AG08395 (cell line): ENCODE data around the gene PHETA1.
"Not testable (repeated sequence)": the region's sequence is repeated elsewhere in the genome, so short reads cannot be mapped to it uniquely, and the experiment has no call there.

Experiments
- DNase-seq: peaks from one replicate; pipeline ENCODE4 v3.0.0; 2012; ENCODE audit warnings: mixed read lengths, low spot score

The PHETA1 gene

GRCh38 chr12:111405149-111405858, 36.4 kb upstream of the PHETA1 start:
- DNase-seq: peak; percentile 95

DNA sequence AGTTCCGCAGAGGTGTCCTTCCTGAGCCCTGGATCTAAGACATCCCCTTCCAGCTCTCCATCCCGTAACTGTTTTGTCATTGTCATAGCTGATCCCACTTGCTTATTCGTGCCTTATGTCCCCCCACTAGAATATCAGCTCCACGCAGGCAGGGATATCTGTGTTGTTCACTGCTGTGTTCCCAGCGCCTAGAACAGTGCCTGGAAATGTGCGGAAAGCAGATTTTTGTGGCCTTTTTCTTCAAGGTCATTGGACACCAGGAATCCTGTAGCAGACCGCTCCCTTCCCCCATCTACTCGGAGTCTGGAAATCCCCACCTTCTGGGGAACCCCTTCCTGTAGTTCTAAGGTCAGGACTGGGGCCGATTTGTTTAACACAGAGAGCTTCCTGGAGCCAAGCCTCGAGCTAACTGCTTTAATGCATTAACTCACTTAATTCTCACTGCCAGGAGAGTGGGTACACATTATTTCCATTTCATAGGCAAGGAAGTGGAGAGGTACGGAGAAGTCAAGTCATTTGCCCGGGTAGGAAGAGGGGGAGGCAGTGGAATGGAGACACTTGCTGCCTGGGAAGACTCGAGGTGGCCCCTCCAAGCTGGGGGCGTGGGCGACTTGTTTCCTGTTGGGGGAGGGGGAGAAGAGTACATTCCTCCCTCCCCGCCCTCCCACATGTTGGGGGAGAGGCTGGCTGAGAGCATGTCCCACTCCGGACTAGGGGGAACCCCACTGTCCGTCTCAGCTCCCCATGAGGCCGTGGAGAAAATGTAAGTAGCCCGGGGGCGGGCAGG, 35.7 kb upstream of the PHETA1 start:
- DNase-seq: no peak

DNA sequence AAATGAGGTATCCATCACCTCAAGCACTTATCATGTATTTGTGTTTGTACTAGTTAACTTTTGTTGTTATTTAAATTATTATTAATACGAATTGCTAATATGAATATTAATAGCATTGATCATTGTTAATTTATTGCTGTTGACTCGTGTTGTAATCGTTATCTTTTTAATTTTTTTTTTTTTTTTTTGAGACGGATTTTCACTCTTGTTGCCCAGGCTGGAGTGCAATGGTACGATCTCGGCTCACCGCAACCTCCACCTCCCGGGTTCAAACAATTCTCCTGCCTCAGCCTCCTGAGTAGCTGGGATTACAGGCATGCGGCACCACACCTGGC, 33.6 kb upstream of the PHETA1 start:
- not testable (repeated sequence) for DNase-seq

- DNase-seq: no peak
Measured at GRCh38 chr12:111401167-111401605, 32.3 kb upstream of the PHETA1 start.

GRCh38 chr12:111399741-111400404, 31.0 kb upstream of the PHETA1 start:
- not testable (repeated sequence) for DNase-seq

DNA sequence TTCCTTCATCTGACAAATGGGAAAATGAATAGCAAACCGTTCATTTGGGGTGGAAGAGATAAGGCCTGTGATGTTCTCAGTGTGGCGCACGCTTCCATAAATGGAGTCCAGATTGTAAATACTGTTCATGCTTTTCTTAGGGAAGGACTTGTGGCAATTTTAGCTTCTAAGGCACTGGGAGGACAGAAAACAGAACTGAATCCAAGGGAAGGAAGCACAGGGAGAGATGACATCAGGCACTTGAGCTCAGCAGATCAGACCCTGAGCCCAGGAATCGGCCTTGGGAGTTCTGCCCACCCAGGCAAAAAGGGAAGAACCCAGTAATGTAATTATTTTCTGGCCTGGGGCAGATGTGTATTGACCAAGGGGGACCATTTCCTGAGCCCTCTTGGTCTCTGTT, 29.6 kb upstream of the PHETA1 start:
- no peak for DNase-seq

DNA sequence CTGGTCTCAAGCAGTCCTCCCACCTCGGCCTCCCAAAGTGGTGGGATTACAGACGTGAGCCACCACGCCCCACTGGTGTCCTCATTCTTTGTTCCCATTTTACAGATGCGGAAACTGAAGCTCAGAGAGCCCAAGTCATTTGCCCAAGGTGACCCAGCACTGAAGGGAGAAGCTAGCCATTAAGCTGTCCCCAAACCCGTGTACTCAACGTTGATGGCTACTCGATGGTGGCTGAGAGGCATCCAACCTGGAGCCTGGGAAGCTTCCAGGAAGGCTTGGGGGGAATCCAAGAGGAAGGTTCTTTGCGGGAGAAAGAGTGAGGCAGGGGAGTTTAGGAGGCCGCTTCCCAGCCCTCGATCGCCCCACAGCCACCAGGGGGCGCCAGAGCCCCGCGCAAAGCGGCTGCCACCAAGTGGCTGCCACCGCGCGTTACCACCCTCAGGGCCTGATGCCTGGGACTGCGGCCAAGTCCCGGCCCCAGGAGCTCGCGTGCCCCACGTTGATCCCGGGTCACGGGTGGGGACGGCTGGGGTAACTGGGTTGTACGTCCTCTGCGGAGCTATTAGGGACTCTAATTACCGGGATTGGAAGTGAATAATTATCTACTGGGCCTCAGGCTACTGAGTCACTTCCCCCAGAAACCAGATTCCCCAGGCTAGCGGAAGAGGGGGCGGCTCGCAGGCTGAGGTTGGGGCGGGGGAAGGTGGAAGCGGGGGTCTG, 28.0 kb upstream of the PHETA1 start:
- DNase-seq: peak; percentile 91

GRCh38 chr12:111396271-111396670, 27.4 kb upstream of the PHETA1 start:
- DNase-seq: not testable (repeated sequence)

DNA sequence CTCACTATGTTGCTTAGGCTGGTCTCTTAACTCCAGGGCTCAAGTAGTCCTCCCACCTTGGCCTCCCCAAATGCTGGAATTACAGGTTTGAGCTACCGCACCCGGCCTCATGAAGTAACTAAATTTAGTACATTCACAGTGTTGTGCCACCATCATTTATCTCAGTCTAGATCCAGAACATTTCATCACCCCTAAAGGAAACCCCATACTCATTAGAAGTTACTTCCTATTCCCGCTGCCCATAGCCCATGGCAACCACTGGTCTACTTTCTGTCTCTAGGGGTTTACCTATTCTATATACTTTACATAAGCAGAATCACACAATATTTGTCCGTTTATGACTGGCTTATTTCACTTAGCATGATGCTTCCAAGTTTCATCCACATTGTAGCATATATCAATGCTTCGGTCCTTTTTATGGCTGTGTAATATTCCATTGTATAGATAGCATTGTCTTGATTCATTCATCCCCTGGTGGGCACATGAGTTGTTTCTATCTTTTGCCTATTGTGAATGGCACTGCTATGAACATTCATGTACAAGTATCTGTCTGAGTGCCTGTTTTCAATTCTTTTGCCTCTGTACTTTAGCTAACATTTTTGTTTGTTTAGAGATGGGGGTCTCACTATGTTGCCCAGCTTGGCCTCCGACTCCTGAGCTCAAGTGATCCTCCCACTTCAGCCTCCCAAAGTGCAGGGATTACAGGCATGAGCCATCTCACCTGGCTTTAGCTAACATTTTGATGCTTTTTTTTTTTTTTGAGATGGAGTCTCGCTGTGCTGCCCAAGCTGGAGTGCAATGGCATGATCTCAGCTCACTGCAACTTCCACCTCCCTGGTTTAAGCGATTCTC, 26.7 kb upstream of the PHETA1 start:
- no peak for DNase-seq

DNA sequence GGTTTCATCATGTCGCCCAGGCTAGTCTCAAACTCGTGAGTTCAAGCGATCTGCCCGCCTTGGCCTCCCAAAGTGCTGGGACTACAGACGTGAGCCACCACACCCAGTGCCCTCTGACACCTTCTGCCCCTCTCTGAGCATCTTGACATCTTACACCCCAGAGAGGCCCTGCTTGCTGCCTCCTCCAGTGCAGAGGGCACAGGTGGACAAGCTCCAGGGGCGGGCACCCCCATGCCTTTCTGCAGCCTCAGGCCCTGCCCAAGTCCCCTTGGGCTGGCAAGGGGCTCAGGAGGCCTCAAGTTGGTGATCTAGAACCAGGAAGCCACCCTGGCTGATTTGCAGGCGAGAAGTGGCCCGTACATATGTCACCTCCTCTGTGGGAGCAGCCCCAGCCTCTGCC, 25.6 kb upstream of the PHETA1 start:
- no peak for DNase-seq

DNA sequence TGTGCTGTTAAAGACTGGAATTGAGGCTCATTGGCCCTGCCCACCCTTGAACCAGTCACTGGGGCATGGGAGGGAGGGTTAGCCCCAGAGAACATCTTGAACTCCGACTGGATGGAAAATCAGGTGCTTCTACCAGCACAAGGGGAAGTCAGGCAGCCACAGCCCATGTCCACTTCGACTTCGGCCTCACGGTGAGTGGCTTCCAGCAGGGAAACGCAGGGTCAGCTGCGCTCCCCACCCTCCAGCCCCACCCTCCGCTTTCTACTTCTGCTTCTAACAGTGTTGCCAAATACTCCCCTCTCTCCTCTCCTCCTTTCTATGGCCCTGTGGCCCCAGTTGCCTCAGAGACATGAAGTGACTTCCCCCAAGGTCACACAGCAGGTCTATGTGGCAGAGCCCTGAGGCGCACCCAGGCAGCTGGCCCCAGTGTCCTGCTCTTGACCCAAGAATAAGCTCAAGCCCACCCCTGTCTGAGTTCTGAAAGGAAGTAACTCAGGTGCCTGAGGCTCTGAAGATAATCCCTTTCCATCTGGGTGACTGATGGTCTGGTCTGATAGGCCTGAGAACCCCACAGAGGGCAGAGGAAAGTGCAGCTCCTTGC, 24.9 kb upstream of the PHETA1 start:
- no peak for DNase-seq

DNA sequence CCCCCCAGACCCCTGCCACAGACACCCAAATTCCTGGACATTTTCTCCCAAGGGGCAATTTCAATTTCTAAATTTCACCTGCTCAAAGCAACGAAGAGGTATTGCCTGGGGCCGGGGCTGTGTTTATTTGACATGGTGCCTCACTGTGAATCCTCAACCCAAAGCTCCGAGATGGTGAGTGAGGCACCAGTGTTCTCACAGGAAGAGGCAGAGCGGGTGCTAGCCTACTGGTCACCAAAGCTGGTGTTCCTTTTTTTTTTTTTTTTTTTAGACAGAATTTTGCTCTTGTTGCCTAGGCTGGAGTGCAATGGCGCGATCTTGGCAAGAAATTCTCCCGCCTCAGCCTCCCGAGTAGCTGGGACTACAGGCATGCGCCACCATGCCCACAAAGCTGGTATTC, 22.0 kb upstream of the PHETA1 start:
- DNase-seq: no peak

DNA sequence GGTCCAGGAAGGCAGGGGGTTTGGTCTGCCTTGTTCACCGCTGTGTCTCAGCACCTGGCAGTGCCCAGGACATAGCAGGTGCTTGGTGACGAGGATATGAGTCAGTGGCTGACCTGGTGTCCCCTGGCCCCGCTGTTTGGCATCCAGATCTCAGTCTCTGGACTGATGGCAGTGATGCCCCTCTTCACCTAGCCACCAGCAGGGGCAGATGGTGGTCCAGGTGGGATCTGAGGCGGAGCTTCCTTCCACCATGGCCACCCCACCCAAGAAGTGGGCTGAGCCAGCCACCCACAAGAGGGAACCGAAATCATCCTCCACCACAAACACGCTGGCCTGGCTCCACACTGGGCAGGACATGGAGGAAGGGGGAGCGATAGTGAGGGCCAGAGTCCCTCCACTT, 20.7 kb upstream of the PHETA1 start:
- DNase-seq: no peak

- DNase-seq: no peak
Measured at GRCh38 chr12:111387747-111388323, 18.9 kb upstream of the PHETA1 start.

DNA sequence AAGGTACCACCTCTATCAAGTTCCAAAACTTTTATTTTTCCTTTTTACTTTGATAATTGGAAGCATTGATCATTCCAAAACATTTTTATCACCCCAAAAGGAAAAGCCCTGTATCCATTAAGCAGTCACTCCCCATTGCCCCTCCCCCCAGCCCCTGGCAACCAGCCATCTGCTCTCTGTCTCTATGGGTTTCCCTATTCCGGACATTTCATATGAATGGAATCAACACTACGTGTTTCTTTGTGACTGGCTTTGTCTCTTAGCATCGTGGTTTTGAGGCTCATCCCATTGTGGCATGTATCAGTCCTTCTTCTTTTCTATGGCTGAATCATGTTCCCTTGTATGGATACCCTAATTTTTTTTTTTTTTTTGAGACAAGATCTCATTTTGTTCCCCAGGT, 18.0 kb upstream of the PHETA1 start:
- no peak for DNase-seq

DNA sequence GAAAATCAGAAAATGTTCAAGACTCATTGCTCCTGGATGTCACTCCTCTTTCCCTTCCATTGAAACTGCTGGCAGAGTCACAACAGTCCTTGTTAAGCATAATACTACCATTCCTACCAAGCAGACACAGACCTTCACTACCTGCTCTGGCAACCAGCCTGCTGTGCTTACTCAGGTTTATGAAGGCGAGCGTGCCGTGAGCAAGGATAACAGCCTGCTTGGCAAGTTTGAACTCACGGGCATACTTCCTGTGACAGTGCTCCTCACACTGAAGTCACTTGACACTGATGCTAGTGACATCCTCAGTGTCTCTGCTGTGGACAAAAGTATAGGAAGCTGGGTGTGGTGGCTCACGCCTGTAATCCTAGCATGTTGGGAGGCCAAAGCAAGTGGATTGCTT, 15.7 kb upstream of the PHETA1 start:
- DNase-seq: no peak

DNA sequence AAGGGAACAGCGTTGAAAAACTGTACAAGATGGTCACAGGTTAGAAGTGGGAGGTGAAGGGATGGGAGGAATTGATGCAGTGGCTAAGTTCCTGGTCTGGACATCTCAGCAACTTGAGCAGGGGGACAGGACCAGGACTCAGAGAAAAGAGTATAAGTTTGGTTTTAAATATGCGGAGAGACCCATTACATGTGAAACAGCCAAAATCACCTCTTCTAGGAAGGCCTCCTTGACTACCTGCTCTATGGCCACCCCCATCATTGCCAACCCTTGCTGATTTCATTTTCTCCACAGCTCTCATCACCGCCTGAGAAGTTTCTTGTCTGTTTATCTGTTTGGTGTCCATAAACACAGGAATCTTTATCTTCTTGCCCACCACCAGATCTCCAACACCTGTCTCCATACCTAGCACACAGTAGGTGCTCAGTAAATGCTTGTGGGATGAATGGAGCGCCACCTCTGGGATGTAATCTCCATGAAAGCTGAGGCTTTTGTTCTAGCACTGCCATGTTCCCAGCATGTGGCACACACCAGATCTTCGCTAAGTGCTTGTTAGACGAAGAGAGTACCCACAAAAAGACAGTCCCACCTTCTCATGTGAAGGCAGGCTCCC, 11.2 kb upstream of the PHETA1 start:
- DNase-seq: no peak

GRCh38 chr12:111377440-111377839, 8.5 kb upstream of the PHETA1 start:
- no peak for DNase-seq

DNA sequence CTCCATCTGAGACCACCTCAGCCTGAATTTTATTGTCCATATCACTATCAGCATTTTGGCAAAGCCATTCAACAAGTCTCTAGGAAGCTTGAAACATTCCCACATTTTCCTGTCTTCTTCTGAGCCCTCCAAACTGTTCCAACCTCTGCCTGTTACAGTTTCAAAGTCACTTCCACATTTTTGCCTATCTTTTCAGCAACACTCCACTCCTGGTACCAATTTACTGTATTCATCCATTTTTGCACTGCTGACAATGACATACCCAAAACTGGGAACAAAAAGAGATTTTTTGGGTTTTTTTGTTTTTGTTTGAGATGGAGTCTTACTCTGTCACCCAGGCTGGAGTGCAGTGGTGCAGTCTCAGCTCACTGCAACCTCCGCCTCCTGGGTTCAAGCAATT, 4.3 kb upstream of the PHETA1 start:
- not testable (repeated sequence) for DNase-seq

GRCh38 chr12:111369496-111370220, 763 bp upstream of the PHETA1 start:
- DNase-seq: no peak
